Glutamatergic neuron (in vitro differentiated cells): Measurements from ENCODE around the gene WWOX. TPM values are rescaled to one million over a fixed set of nuclear protein-coding genes. Genes with fewer than 3 reads are reported as not detected.

ENCODE experiments used
- DNase-seq: peaks from one replicate; pipeline ENCODE4 v3.0.0; 2022
- H3K27ac Mint-ChIP-seq: one replicate; pipeline ENCODE4 v1.8.0; 2020; ENCODE audit warnings: mild to moderate bottlenecking, mixed read lengths, inconsistent platforms; ENCODE audit not compliant: unreplicated experiment
- H3K27me3 Mint-ChIP-seq: one replicate; pipeline ENCODE4 v1.8.0; 2020; ENCODE audit warnings: mild to moderate bottlenecking, moderate library complexity, mixed read lengths, inconsistent platforms; ENCODE audit not compliant: unreplicated experiment
- H3K36me3 Mint-ChIP-seq: one replicate; pipeline ENCODE4 v1.8.0; 2020; ENCODE audit warnings: mild to moderate bottlenecking, mixed read lengths, inconsistent platforms; ENCODE audit not compliant: unreplicated experiment
- H3K4me1 Mint-ChIP-seq: one replicate; pipeline ENCODE4 v1.8.0; 2020; ENCODE audit warnings: mild to moderate bottlenecking, low read depth, mixed read lengths, inconsistent platforms; ENCODE audit not compliant: unreplicated experiment
- H3K4me3 Mint-ChIP-seq: one replicate; pipeline ENCODE4 v1.8.0; 2020; ENCODE audit warnings: mild to moderate bottlenecking, mixed read lengths, inconsistent platforms; ENCODE audit not compliant: unreplicated experiment
- H3K9me3 Mint-ChIP-seq: one replicate; pipeline ENCODE4 v1.8.0; 2020; ENCODE audit warnings: mild to moderate bottlenecking, moderate library complexity, mixed read lengths, inconsistent platforms; ENCODE audit not compliant: unreplicated experiment
- total RNA-seq: library from RNA; stranded (reverse); fragmentation: NEBNext Ultra II Directional; extraction: Animal tissue kit (Norgen Biotek cat#: 25700); gene quantifications from one replicate; pipeline ENCODE4 v1.2.1, GENCODE V29; 2021; ENCODE audit not compliant: unreplicated experiment
- TF ChIP-seq, protein P1 (sequence below): fragments of 200-600 bp; sonication (generic); IDR thresholded peaks from one replicate; pipeline ENCODE4 v1.5.0; 2021; ENCODE audit not compliant: partially characterized antibody, unreplicated experiment

Gene WWOX
- total RNA-seq, 1 donor from 2014 or later, result 10.3 TPM

DNA sequence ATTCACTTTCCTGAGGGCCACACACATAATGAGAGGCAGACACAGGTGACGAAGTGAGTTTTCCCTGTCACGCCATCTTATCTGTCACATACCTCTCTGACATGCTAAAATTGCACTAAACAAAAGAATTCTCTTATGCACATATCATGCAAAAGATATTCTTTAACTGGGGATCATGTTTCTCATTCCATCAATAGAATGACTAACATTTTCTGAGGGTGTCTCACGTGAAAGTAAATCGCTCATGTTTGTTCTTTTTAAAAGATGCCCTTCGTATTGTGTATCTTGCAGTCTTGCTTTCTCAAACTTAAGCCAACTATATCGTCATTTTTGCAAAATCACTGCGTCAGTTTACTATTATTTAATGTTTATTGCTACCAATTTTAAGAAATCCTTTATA, 306.4 kb downstream of the WWOX start:
- Mint-ChIP-seq H3K9me3 (peaks cover 2% of the 10 kb centered on the region), H3K4me1 (no peaks in the 10 kb centered on the region), H3K27ac (no peak overlapping the region), H3K27me3 (no peaks in the 10 kb centered on the region), H3K4me3 (no peak overlapping the region), H3K36me3 (peaks cover 14% of the 10 kb centered on the region)
- TF ChIP-seq, protein P1, sequence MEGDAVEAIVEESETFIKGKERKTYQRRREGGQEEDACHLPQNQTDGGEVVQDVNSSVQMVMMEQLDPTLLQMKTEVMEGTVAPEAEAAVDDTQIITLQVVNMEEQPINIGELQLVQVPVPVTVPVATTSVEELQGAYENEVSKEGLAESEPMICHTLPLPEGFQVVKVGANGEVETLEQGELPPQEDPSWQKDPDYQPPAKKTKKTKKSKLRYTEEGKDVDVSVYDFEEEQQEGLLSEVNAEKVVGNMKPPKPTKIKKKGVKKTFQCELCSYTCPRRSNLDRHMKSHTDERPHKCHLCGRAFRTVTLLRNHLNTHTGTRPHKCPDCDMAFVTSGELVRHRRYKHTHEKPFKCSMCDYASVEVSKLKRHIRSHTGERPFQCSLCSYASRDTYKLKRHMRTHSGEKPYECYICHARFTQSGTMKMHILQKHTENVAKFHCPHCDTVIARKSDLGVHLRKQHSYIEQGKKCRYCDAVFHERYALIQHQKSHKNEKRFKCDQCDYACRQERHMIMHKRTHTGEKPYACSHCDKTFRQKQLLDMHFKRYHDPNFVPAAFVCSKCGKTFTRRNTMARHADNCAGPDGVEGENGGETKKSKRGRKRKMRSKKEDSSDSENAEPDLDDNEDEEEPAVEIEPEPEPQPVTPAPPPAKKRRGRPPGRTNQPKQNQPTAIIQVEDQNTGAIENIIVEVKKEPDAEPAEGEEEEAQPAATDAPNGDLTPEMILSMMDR, result no peak
- no peak for DNase-seq

DNA sequence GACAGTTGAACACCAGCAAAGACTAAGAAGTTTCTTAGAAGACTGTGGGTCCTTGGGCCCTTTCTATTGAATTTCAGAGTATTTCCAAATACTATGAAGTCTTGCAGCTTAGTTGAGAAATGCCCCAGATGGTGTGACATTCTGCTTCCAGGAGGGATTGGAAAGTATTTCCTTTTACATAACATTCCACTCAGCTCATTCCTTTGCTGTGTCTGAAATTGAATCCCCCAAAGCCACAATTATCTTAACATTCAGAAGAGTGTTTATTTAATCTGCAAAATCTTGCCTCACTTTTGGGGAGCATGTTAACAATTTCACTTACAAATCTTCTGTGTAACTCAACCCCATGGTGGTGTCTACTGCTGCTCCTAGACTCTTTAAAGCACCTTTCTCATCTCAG, 307.7 kb downstream of the WWOX start:
- no peak overlapping the region for H3K4me3 Mint-ChIP-seq
- H3K9me3 Mint-ChIP-seq, result peaks cover 2% of the 10 kb centered on the region
- H3K27me3 Mint-ChIP-seq, result no peaks in the 10 kb centered on the region
- H3K36me3 Mint-ChIP-seq, result peaks cover 18% of the 10 kb centered on the region
- H3K27ac Mint-ChIP-seq, result no peak overlapping the region
- TF ChIP-seq, protein P1, result no peak
- H3K4me1 Mint-ChIP-seq, result no peaks in the 10 kb centered on the region
- DNase-seq, result no peak

DNA sequence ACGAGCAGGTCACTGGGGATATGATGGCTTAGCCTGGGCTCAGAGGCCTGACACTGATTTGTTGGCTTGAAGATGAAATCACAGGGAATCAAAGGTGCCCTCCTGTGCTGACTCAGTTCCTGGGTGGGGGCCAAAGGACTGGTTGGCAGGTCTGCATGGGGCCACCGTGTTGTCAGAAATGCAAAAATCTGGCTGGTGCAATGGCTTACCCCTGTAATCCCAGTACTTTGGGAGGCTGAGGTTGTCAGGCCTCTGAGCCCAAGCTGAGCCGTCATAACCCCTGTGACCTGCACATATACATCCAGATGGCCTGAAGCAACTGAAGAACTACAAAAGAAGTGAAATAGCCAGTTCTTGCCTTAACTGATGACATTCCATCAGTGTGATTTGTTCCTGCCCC, 314.2 kb downstream of the WWOX start:
- Mint-ChIP-seq H3K27ac (no peak overlapping the region), H3K4me1 (no peaks in the 10 kb centered on the region), H3K27me3 (no peaks in the 10 kb centered on the region), H3K36me3 (peaks cover 23% of the 10 kb centered on the region), H3K9me3 (peaks cover 3% of the 10 kb centered on the region), H3K4me3 (no peak overlapping the region)
- TF ChIP-seq, protein P1, result no peak
- no peak for DNase-seq

DNA sequence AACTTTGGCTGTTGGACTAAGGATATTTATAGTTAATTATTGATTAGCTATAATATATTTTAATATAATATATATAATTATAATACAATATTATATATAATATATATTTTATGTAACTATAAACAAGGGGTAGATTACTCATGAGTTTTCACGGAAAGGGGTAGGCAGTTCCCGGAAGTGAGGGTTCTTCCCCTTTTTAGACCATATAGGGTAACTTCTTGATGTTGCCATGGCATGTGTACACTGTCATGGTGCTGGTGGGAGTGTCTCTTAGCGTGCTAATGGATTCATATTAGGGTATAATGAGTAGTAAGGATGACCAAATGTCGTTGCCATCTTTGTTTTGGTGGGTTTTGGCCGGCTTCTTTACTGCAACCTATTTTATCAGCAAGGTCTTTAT, 315.6 kb downstream of the WWOX start:
- Mint-ChIP-seq H3K27ac (no peak overlapping the region), H3K36me3 (peaks cover 16% of the 10 kb centered on the region), H3K9me3 (peaks cover 3% of the 10 kb centered on the region), H3K4me1 (no peaks in the 10 kb centered on the region), H3K4me3 (no peak overlapping the region), H3K27me3 (no peaks in the 10 kb centered on the region)
- no peak for DNase-seq
- TF ChIP-seq, protein P1, result no peak

DNA sequence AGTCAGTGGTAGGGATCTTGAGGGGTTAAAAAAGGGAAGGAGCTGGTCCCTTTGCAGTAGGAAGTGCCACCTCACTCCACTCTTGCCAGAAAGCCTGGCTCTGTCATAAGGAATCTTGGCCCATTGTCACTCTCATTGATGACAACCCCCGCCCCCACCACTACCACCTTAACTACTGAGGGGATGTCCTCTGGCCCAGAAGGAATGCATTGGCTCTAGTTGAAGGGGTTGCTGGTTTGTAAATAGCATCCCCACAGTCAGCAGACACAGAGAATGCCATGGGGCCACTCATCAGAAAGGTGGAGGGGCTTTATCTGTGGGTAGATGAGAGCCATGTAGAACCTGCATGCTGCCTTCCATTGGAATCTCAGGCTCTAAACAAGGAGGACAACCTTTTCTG, 316.2 kb downstream of the WWOX start:
- DNase-seq, result no peak
- Mint-ChIP-seq H3K27me3 (no peaks in the 10 kb centered on the region), H3K9me3 (peaks cover 3% of the 10 kb centered on the region), H3K27ac (no peak overlapping the region), H3K36me3 (peaks cover 14% of the 10 kb centered on the region), H3K4me3 (no peak overlapping the region), H3K4me1 (no peaks in the 10 kb centered on the region)
- TF ChIP-seq, protein P1, result no peak
